ENCODE measurements around the gene ASB4.

The ASB4 gene

GRCh38 chr7:95526128-95526738, 40.5 kb downstream of the ASB4 start:
- DNase-seq (ENCODE audit: insufficient read length, low spot score) = no peak
- no peak for FAIRE-seq
- no peak for TF ChIP-seq POLR2A (IDR thresholded peaks at IDR 0.05; ENCODE audit: low read depth, low read length)

- FAIRE-seq (no peak), DNase-seq (ENCODE audit: insufficient read length, low spot score) (peak; percentile 38)
- no peak for TF ChIP-seq POLR2A (IDR thresholded peaks at IDR 0.05; ENCODE audit: low read depth, low read length)
These were observed 41.5 kb downstream of the ASB4 start for GRCh38 chr7:95527033-95527775.

GRCh38 chr7:95527776-95528250, 42.1 kb downstream of the ASB4 start:
- FAIRE-seq (no peak), DNase-seq (ENCODE audit: insufficient read length, low spot score) (no peak)
- TF ChIP-seq POLR2A (IDR thresholded peaks at IDR 0.05; ENCODE audit: low read depth, low read length) = no peak

GRCh38 chr7:95529701-95530100, 44.0 kb downstream of the ASB4 start:
- DNase-seq (ENCODE audit: insufficient read length, low spot score) (no peak), FAIRE-seq (no peak)
- TF ChIP-seq POLR2A (IDR thresholded peaks at IDR 0.05; ENCODE audit: low read depth, low read length) = no peak

- DNase-seq (ENCODE audit: insufficient read length, low spot score) (no peak), FAIRE-seq (no peak)
- TF ChIP-seq POLR2A (IDR thresholded peaks at IDR 0.05; ENCODE audit: low read depth, low read length) = no peak
These were observed 45.1 kb downstream of the ASB4 start for GRCh38 chr7:95530881-95531280.

- FAIRE-seq (no peak), DNase-seq (ENCODE audit: insufficient read length, low spot score) (no peak)
- no peak for TF ChIP-seq POLR2A (IDR thresholded peaks at IDR 0.05; ENCODE audit: low read depth, low read length)
These were observed 46.0 kb downstream of the ASB4 start for GRCh38 chr7:95531605-95532219.

- DNase-seq (ENCODE audit: insufficient read length, low spot score) = no peak
- no peak for FAIRE-seq
- TF ChIP-seq POLR2A (IDR thresholded peaks at IDR 0.05; ENCODE audit: low read depth, low read length) = no peak
These were observed 49.1 kb downstream of the ASB4 start for GRCh38 chr7:95534796-95535195.

GRCh38 chr7:95535662-95536061, 49.9 kb downstream of the ASB4 start:
- TF ChIP-seq POLR2A (IDR thresholded peaks at IDR 0.05; ENCODE audit: low read depth, low read length) = no peak
- FAIRE-seq = no peak
- no peak for DNase-seq (ENCODE audit: insufficient read length, low spot score)

GRCh38 chr7:95536656-95537311, 51.0 kb downstream of the ASB4 start:
- TF ChIP-seq POLR2A (IDR thresholded peaks at IDR 0.05; ENCODE audit: low read depth, low read length) = no peak
- FAIRE-seq = no peak
- no peak for DNase-seq (ENCODE audit: insufficient read length, low spot score)

- FAIRE-seq (no peak), DNase-seq (ENCODE audit: insufficient read length, low spot score) (no peak)
- no peak for TF ChIP-seq POLR2A (IDR thresholded peaks at IDR 0.05; ENCODE audit: low read depth, low read length)
These were observed 51.7 kb downstream of the ASB4 start for GRCh38 chr7:95537468-95537867.

- no peak for TF ChIP-seq POLR2A (IDR thresholded peaks at IDR 0.05; ENCODE audit: low read depth, low read length)
- no peak for DNase-seq (ENCODE audit: insufficient read length, low spot score)
- FAIRE-seq = no peak
These were observed 53.7 kb downstream of the ASB4 start for GRCh38 chr7:95539426-95539825.

GRCh38 chr7:95540366-95540765, 54.6 kb downstream of the ASB4 start:
- no peak for TF ChIP-seq POLR2A (IDR thresholded peaks at IDR 0.05; ENCODE audit: low read depth, low read length)
- DNase-seq (ENCODE audit: insufficient read length, low spot score) (no peak), FAIRE-seq (no peak)

- TF ChIP-seq POLR2A (IDR thresholded peaks at IDR 0.05; ENCODE audit: low read depth, low read length) = no peak
- DNase-seq (ENCODE audit: insufficient read length, low spot score) = no peak
- FAIRE-seq = no peak
These were observed 57.6 kb downstream of the ASB4 start for GRCh38 chr7:95543312-95543711.

GRCh38 chr7:95544171-95544570, 58.4 kb downstream of the ASB4 start:
- DNase-seq (ENCODE audit: insufficient read length, low spot score) (no peak), FAIRE-seq (no peak)
- no peak for TF ChIP-seq POLR2A (IDR thresholded peaks at IDR 0.05; ENCODE audit: low read depth, low read length)

All from H54 (cell line).